HCT116 (cell line): ENCODE data around the gene KLHL2. TPM values are rescaled to one million over a fixed set of nuclear protein-coding genes. Genes with fewer than 3 reads are reported as not detected.

Experiments used
- ATAC-seq: fragments of 200-7000 bp; cut with Tn5 transposase; 2 replicates; pipeline ENCODE4 v1.9.1; 2020; ENCODE audit warnings: mild to moderate bottlenecking, moderate library complexity
- BruUV-seq: library from RNA; stranded (reverse); fragments of 400-500 nt; replicated peaks from 2 replicates; lab custom pipeline; 2021; lab: Mats Ljungman, UMichigan
- CTCF ChIA-PET: fragments of 300-600 bp; sonication (Branson Sonifier 250); formaldehyde crosslinking; loops from one replicate; lab custom pipeline; 2021; ENCODE audit warnings: antibody characterized with exemption; lab: Charles Lee
- POLR2A ChIA-PET: fragments of 300-600, 350-600 bp; sonication (Branson Sonifier 250); formaldehyde crosslinking; loops from one replicate; lab custom pipeline; 2021; ENCODE audit warnings: antibody characterized with exemption; lab: Charles Lee
- RAD21 ChIA-PET, 2 experiments: fragments of 300-600 bp; sonication (Branson Sonifier 250); formaldehyde crosslinking; loops; one replicate each; lab custom pipeline; 2023; ENCODE audit warnings: low total read pairs in 2 of 2; ENCODE audit not compliant: uncharacterized antibody in 2 of 2, unreplicated experiment in 2 of 2, low non-redundant PET in 1 of 2; lab: Charles Lee
- DNase-seq: peaks from one replicate; pipeline ENCODE4 v3.0.0-alpha.2; 2010; ENCODE audit warnings: low read depth, low spot score
- H2AFZ ChIP-seq: fragments of 200-600 bp; shearing (Covaris generic), sonication (generic); 2 replicates; pipeline ENCODE4 v1.6.1; 2017; ENCODE audit warnings: low read depth, mixed run types, mixed read lengths, antibody characterized with exemption, low read length; ENCODE audit not compliant: poor library complexity, severe bottlenecking
- H3K27ac ChIP-seq: 2 replicates; pipeline ENCODE4 v1.5.1; 2012; ENCODE audit warnings: low read depth, low read length
- H3K27me3 ChIP-seq: fragments of 200-600 bp; sonication (generic); 2 replicates; pipeline ENCODE4 v1.6.1; 2016; ENCODE audit warnings: mixed run types, low read length, mixed read lengths; ENCODE audit not compliant: insufficient read depth
- H3K36me3 ChIP-seq, 2 experiments: fragments of 200-500 bp in 1 of 2; fragments of 200-600 bp in 1 of 2; sonication (Bioruptor generic) in 1 of 2; sonication (generic) in 1 of 2; 2 replicates each; pipeline versions ENCODE4 v1.5.1 to v1.6.1; 2014 to 2016; ENCODE audit warnings: low read length in 2 of 2, inconsistent platforms in 1 of 2, mixed read lengths in 1 of 2, mixed run types in 1 of 2; ENCODE audit not compliant: insufficient read depth in 2 of 2, control insufficient read depth in 1 of 2
- H3K4me1 ChIP-seq, 2 experiments: fragments of 200-600 bp in 1 of 2; sonication (generic) in 1 of 2; 2 replicates each; pipeline versions ENCODE4 v1.5.1 to v1.6.1; 2012 to 2017; ENCODE audit warnings: low read length in 2 of 2, inconsistent platforms in 1 of 2, mild to moderate bottlenecking in 1 of 2, mixed read lengths in 1 of 2, mixed run types in 1 of 2, moderate library complexity in 1 of 2; ENCODE audit not compliant: insufficient read depth in 2 of 2, control insufficient read depth in 1 of 2
- H3K4me2 ChIP-seq: fragments of 200-600 bp; sonication (generic); 2 replicates; pipeline ENCODE4 v1.6.1; 2017; ENCODE audit warnings: mixed run types, low read length, mixed read lengths
- H3K4me3 ChIP-seq, 2 experiments: fragments of 200-600 bp in 1 of 2; sonication (generic) in 1 of 2; replicated peaks in 1 of 2; 2 replicates each; pipeline ENCODE4 v1.5.1; 2011 to 2016; ENCODE audit warnings: low read length in 2 of 2, control low read depth in 1 of 2, low read depth in 1 of 2, mild to moderate bottlenecking in 1 of 2, mixed read lengths in 1 of 2, mixed run types in 1 of 2
- H3K79me2 ChIP-seq: fragments of 200-600 bp; sonication (generic); 2 replicates; pipeline ENCODE4 v1.6.1; 2017; ENCODE audit warnings: mild to moderate bottlenecking, mixed run types, low read length, moderate library complexity, mixed read lengths; ENCODE audit not compliant: insufficient read depth
- H3K9ac ChIP-seq: fragments of 200-600 bp; sonication (generic); 2 replicates; pipeline ENCODE4 v1.6.1; 2016; ENCODE audit warnings: low read length, mixed read lengths
- H3K9me2 ChIP-seq: fragments of 200-600 bp; sonication (generic), shearing (Covaris generic); 2 replicates; pipeline ENCODE4 v1.6.1; 2017; ENCODE audit warnings: mixed run types, mild to moderate bottlenecking, moderate library complexity; ENCODE audit not compliant: insufficient read depth
- H3K9me3 ChIP-seq, 2 experiments: fragments of 200-500 bp in 1 of 2; fragments of 200-600 bp in 1 of 2; sonication (Bioruptor generic) in 1 of 2; sonication (generic) in 1 of 2; 2 replicates each; pipeline ENCODE4 v1.6.1; 2014 to 2017; ENCODE audit warnings: low read length in 2 of 2, mixed read lengths in 2 of 2, inconsistent platforms in 1 of 2, low read depth in 1 of 2, mild to moderate bottlenecking in 1 of 2, mixed run types in 1 of 2, moderate library complexity in 1 of 2; ENCODE audit not compliant: control insufficient read depth in 1 of 2, insufficient read depth in 1 of 2
- H4K20me1 ChIP-seq: fragments of 200-600 bp; sonication (generic), shearing (Covaris generic); 2 replicates; pipeline ENCODE4 v1.6.1; 2017; ENCODE audit warnings: mixed run types, mild to moderate bottlenecking, moderate library complexity; ENCODE audit not compliant: insufficient read depth
- CBX3 ChIP-seq: IDR thresholded peaks from 2 replicates; pipeline ENCODE4 v1.6.1; 2012; ENCODE audit warnings: low read depth
- CEBPB ChIP-seq: IDR thresholded peaks from 2 replicates; pipeline ENCODE4 v1.6.1; 2012; ENCODE audit warnings: low read depth
- EGR1 ChIP-seq: IDR thresholded peaks from 2 replicates; pipeline ENCODE4 v1.6.1; 2012; ENCODE audit warnings: low read depth
- ELF1 ChIP-seq: IDR thresholded peaks from 2 replicates; pipeline ENCODE4 v1.6.1; 2012; ENCODE audit warnings: low read depth, borderline replicate concordance
- EZH2 ChIP-seq: fragments of 200-600 bp; sonication (generic); IDR thresholded peaks from 2 replicates; pipeline ENCODE4 v1.6.1; 2017; ENCODE audit warnings: antibody characterized with exemption, mixed run types
- POLR2A ChIP-seq: IDR thresholded peaks from 2 replicates; pipeline ENCODE4 v1.7.0; 2011; ENCODE audit warnings: borderline replicate concordance; ENCODE audit not compliant: insufficient read depth, insufficient read length; ENCODE audit errors: extremely low read depth
- POLR2AphosphoS5 ChIP-seq: IDR thresholded peaks from 2 replicates; pipeline ENCODE4 v1.6.1; 2011; ENCODE audit warnings: mild to moderate bottlenecking, low read depth, low read length, moderate library complexity
- SRF ChIP-seq: IDR thresholded peaks from 2 replicates; pipeline ENCODE4 v1.6.1; 2012; ENCODE audit warnings: low read depth
- TCF7L2 ChIP-seq: IDR thresholded peaks from 2 replicates; pipeline ENCODE4 v1.7.0; 2011; ENCODE audit warnings: borderline replicate concordance, inconsistent platforms; ENCODE audit not compliant: insufficient read depth, insufficient read length; ENCODE audit errors: extremely low read depth
- YY1 ChIP-seq: IDR thresholded peaks from 2 replicates; pipeline ENCODE4 v1.6.1; 2011; ENCODE audit warnings: low read length, low read depth, moderate library complexity, mild to moderate bottlenecking; ENCODE audit not compliant: insufficient replicate concordance; ENCODE audit errors: extremely low read depth
- ZNF274 ChIP-seq: fragments of 200-500 bp; sonication (Bioruptor generic); IDR thresholded peaks from 2 replicates; pipeline ENCODE4 v1.6.1; 2014; ENCODE audit warnings: mild to moderate bottlenecking, low read depth, low read length, inconsistent platforms
- intact Hi-C: fragments of 100-400 bp; cut with micrococcal nuclease; formaldehyde crosslinking; loops from 2 replicates; pipeline ENCODE4 v1.10.0; 2022
- total RNA-seq: library from RNA; stranded (reverse); gene quantifications from one replicate; pipeline ENCODE4 v1.2.1, GENCODE V29; 2021; ENCODE audit not compliant: unreplicated experiment
- TF ChIP-seq, protein P1 (sequence below): IDR thresholded peaks from 2 replicates; pipeline ENCODE4 v1.6.1; 2012

Gene KLHL2
- total RNA-seq, 1 experiment from 2014 or later = 24.6 TPM

DNA sequence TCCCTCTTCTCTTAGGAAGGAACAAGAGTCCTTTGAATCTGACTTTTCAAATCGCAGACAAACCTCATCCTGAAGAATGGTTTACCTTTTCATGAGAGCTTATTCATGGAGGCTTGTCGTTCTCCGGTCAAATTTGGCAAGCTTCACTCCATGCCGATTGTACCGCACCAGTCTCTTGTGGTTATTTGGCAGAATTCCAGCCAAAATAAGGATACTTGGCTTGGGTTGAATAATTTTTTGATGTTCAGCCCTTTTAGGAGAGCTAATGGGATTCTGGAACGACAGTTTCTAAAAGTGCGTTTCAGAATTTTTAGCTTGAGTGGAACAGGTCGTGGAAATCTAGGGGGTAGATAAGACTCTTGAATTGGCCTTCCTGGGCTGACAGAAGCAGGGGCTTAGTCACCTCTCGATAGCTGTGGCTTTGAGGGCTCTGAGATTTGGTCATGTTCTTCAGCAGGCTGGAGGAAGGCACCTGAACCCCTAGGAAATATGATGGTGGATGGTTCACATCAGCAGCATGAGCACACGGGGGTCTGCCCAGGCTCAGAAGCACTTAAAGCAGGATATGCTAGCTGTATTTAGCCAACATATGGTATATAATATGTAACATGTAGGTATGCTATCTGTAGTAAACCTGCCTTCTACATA is 1.5 kb downstream of the KLHL2 start:
- no peak overlapping the region for H3K27ac ChIP-seq
- ChIA-PET CTCF (interaction anchor here (1.4 kb wide), 1 partner anchor 78 kb away, joined by 4 read pairs; no protein-coding TSS in a partner anchor), POLR2A (interaction anchor here (2.6 kb wide), 1 partner anchor 118 kb away, joined by 6 read pairs; the partner anchor contains the start of gene MSMO1), RAD21 (no interaction called here)
- peak overlapping the region; percentile 91 for H3K4me2 ChIP-seq
- H2AFZ ChIP-seq = no peak overlapping the region
- H3K36me3 ChIP-seq = no peaks in the 10 kb centered on the region
- no peaks in the 10 kb centered on the region for H3K27me3 ChIP-seq
- DNase-seq (no peak), ATAC-seq (no peak)
- TF ChIP-seq POLR2AphosphoS5 (no peak), CBX3 (no peak), SRF (no peak), YY1 (no peak), TCF7L2 (no peak), POLR2A (no peak), CEBPB (no peak), EGR1 (no peak), EZH2 (no peak), ZNF274 (no peak), ELF1 (no peak)
- TF ChIP-seq, protein P1, sequence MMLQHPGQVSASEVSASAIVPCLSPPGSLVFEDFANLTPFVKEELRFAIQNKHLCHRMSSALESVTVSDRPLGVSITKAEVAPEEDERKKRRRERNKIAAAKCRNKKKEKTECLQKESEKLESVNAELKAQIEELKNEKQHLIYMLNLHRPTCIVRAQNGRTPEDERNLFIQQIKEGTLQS = no peak
- intact Hi-C loops = loop anchor here (5.0 kb wide), 1 partner anchor 118 kb away; the partner anchor contains the start of gene MSMO1
- H3K9me3 ChIP-seq = no peaks in the 10 kb centered on the region
- no peaks in the 10 kb centered on the region for H3K9me2 ChIP-seq
- no peaks in the 10 kb centered on the region for H4K20me1 ChIP-seq
- peaks cover 10 to 45% of the 10 kb centered on the region in 2 experiments for H3K4me1 ChIP-seq
- H3K79me2 ChIP-seq = peaks cover 57% of the 10 kb centered on the region
- no peak overlapping the region for H3K9ac ChIP-seq
- H3K4me3 ChIP-seq = peak overlapping the region; percentile 85 to 89
- TSS peak; percentile 53 for BruUV-seq
